Mesendoderm (in vitro differentiated cells): Measurements from ENCODE around the gene LRRC31.

Experiments used
- DNase-seq: peaks from one replicate; pipeline ENCODE4 v3.0.0; 2013
- H2AK5ac ChIP-seq: 2 replicates; pipeline ENCODE4 v1.6.1; 2013; ENCODE audit warnings: low read length, inconsistent platforms
- H2BK120ac ChIP-seq: 2 replicates; pipeline ENCODE4 v1.6.1; 2013; ENCODE audit warnings: low read depth, mild to moderate bottlenecking, low read length, moderate library complexity, mixed read lengths
- H2BK15ac ChIP-seq: replicated peaks from 2 replicates; pipeline ENCODE4 v1.6.1; 2013; ENCODE audit warnings: low read depth, mild to moderate bottlenecking, moderate library complexity
- H2BK5ac ChIP-seq: 2 replicates; pipeline ENCODE4 v1.6.1; 2013; ENCODE audit warnings: low read length, inconsistent platforms
- H3K18ac ChIP-seq: 2 replicates; pipeline ENCODE4 v1.6.1; 2013; ENCODE audit warnings: mild to moderate bottlenecking, low read length, mixed read lengths
- H3K23ac ChIP-seq: one replicate; pipeline ENCODE4 v1.6.1; 2013; ENCODE audit warnings: low read length
- H3K27ac ChIP-seq: 2 replicates; pipeline ENCODE4 v1.5.1; 2013; ENCODE audit warnings: low read depth, mild to moderate bottlenecking, inconsistent platforms, low read length, moderate library complexity
- H3K27me3 ChIP-seq: 2 replicates; pipeline ENCODE4 v1.6.1; 2013; ENCODE audit warnings: low read length, control low read depth, mild to moderate bottlenecking, inconsistent platforms; ENCODE audit not compliant: insufficient read depth, poor library complexity
- H3K36me3 ChIP-seq: 2 replicates; pipeline ENCODE4 v1.6.1; 2013; ENCODE audit warnings: low read length, inconsistent platforms; ENCODE audit not compliant: control insufficient read depth, insufficient read depth
- H3K4ac ChIP-seq: one replicate; pipeline ENCODE4 v1.6.1; 2013; ENCODE audit warnings: low read depth, mild to moderate bottlenecking, low read length, moderate library complexity
- H3K4me1 ChIP-seq: 2 replicates; pipeline ENCODE4 v1.6.1; 2013; ENCODE audit warnings: low read depth, low read length, inconsistent platforms; ENCODE audit not compliant: control insufficient read depth
- H3K4me2 ChIP-seq: 2 replicates; pipeline ENCODE4 v1.6.1; 2013; ENCODE audit warnings: low read length
- H3K4me3 ChIP-seq: 2 replicates; pipeline ENCODE4 v1.5.1; 2013; ENCODE audit warnings: mild to moderate bottlenecking, low read length
- H3K56ac ChIP-seq: one replicate; pipeline ENCODE4 v1.6.1; 2013; ENCODE audit warnings: low read length
- H3K79me1 ChIP-seq: 2 replicates; pipeline ENCODE4 v1.6.1; 2013; ENCODE audit warnings: low read length, inconsistent platforms
- H3K79me2 ChIP-seq: 2 replicates; pipeline ENCODE4 v1.6.1; 2013; ENCODE audit warnings: mild to moderate bottlenecking, low read length; ENCODE audit not compliant: control insufficient read depth, insufficient read depth
- H3K9ac ChIP-seq: 2 replicates; pipeline ENCODE4 v1.6.1; 2013; ENCODE audit warnings: low read length, inconsistent platforms
- H4K5ac ChIP-seq: one replicate; pipeline ENCODE4 v1.6.1; 2013; ENCODE audit warnings: low read length
- H4K8ac ChIP-seq: one replicate; pipeline ENCODE4 v1.6.1; 2013; ENCODE audit warnings: low read depth, mild to moderate bottlenecking, control low read depth, low read length, moderate library complexity
- WGBS: extraction: QIAGEN DNeasy Blood & Tissue Kit; methylation state at CpG from one replicate; pipeline ENCODE4 v1.1.7; 2013; ENCODE audit warnings: low lambda C conversion rate, missing lambda C conversion rate; ENCODE audit not compliant: insufficient coverage; ENCODE audit errors: extremely low coverage; 5-methylcytosine and 5-hydroxymethylcytosine counted together

LRRC31 gene

DNA sequence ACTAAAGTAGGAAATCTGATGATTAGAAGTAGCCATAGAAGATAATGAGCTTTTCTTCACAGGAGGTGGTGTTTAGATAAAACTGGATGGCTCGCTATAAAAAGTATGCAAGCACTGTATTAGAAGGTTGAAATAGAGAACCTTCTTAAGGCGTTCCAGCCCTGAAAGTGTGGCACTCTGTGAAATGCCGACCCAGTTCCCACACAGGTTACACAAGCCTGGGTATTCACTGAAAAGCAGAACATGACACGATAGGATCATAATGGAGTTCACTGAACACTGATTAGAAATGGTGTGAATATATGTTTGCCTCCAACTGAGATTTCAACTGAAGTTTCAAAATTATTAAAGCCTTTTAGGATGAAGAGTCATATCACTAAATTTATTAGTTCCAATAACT lies 42.0 kb downstream of the LRRC31 start:
- Histone ChIP-seq H2BK120ac (no peak overlapping the region), H3K23ac (no peak overlapping the region), H3K4ac (no peak overlapping the region), H3K36me3 (no peaks in the 10 kb centered on the region), H3K4me1 (no peaks in the 10 kb centered on the region), H3K27me3 (no peaks in the 10 kb centered on the region), H3K4me3 (no peak overlapping the region), H2BK15ac (no peak overlapping the region), H3K56ac (no peak overlapping the region), H3K27ac (no peak overlapping the region), H3K4me2 (no peak overlapping the region), H4K5ac (no peak overlapping the region), H2AK5ac (no peak overlapping the region), H3K9ac (no peak overlapping the region), H4K8ac (no peak overlapping the region), H3K79me2 (no peaks in the 10 kb centered on the region), H3K18ac (no peak overlapping the region), H2BK5ac (no peak overlapping the region), H3K79me1 (no peaks in the 10 kb centered on the region)
- no peak for DNase-seq
- WGBS = no CpG with 5 or more reads among the region's 4 CpGs

DNA sequence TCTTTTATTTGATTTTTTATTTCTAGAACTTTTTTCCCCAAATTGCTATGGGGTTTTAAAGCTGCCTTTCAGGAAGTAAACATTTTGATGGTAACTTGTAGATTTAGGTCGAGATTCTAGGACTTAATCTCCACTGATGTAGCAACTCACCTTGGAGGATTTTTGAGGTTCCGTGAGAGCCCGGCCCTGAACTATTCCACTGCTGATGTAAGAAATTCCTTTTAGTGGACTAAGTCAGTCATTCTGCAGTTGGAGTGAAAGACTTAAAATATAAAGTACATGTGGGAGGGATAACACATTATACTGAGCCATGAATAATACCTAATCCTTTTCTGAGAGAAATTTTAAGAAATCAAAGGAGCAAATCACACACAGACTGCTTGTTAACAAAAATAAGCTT lies 44.4 kb downstream of the LRRC31 start:
- no peak overlapping the region for H2AK5ac ChIP-seq
- no peaks in the 10 kb centered on the region for H3K4me1 ChIP-seq
- H3K56ac ChIP-seq = no peak overlapping the region
- H3K4ac ChIP-seq = no peak overlapping the region
- H4K8ac ChIP-seq = no peak overlapping the region
- no peak overlapping the region for H3K18ac ChIP-seq
- WGBS = no CpG with 5 or more reads among the region's 3 CpGs
- DNase-seq = no peak
- H3K27me3 ChIP-seq = no peaks in the 10 kb centered on the region
- H2BK15ac ChIP-seq = no peak overlapping the region
- H3K79me1 ChIP-seq = no peaks in the 10 kb centered on the region
- H3K79me2 ChIP-seq = no peaks in the 10 kb centered on the region
- H3K4me3 ChIP-seq = no peak overlapping the region
- no peak overlapping the region for H3K4me2 ChIP-seq
- H2BK120ac ChIP-seq = no peak overlapping the region
- H2BK5ac ChIP-seq = no peak overlapping the region
- no peak overlapping the region for H3K23ac ChIP-seq
- no peak overlapping the region for H3K9ac ChIP-seq
- H4K5ac ChIP-seq = no peak overlapping the region
- no peaks in the 10 kb centered on the region for H3K36me3 ChIP-seq
- H3K27ac ChIP-seq = no peak overlapping the region

DNA sequence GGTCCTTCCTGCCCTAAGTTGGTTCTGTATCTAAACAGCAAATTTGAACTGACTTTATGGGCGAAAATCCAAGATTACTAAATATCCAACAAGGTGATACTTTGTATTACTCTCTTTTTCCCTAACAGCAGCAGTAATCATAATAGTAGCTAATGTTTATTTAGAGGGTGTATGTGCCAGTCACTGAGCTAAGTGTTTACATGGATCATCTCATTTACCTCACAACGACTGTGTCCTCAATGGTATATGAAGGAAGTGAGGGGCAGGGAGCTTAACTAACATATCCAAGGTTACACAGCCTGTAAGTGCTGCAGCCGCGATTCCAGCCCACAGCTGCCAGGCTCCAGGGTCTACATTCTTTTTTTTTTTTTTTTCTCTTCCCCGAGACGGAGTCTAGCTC lies 46.8 kb downstream of the LRRC31 start:
- H3K79me1 ChIP-seq = no peaks in the 10 kb centered on the region
- H2BK120ac ChIP-seq = no peak overlapping the region
- no peak overlapping the region for H4K5ac ChIP-seq
- H3K4me2 ChIP-seq = no peak overlapping the region
- H3K56ac ChIP-seq = no peak overlapping the region
- H3K23ac ChIP-seq = no peak overlapping the region
- no peak overlapping the region for H3K4ac ChIP-seq
- WGBS = no CpG with 5 or more reads among the region's 6 CpGs
- DNase-seq = no peak
- H4K8ac ChIP-seq = no peak overlapping the region
- H3K27me3 ChIP-seq = no peaks in the 10 kb centered on the region
- H3K36me3 ChIP-seq = no peaks in the 10 kb centered on the region
- H2AK5ac ChIP-seq = no peak overlapping the region
- no peak overlapping the region for H2BK5ac ChIP-seq
- no peak overlapping the region for H3K18ac ChIP-seq
- H3K4me3 ChIP-seq = no peak overlapping the region
- H3K4me1 ChIP-seq = no peaks in the 10 kb centered on the region
- H3K9ac ChIP-seq = no peak overlapping the region
- no peak overlapping the region for H2BK15ac ChIP-seq
- H3K27ac ChIP-seq = no peak overlapping the region
- no peaks in the 10 kb centered on the region for H3K79me2 ChIP-seq

DNA sequence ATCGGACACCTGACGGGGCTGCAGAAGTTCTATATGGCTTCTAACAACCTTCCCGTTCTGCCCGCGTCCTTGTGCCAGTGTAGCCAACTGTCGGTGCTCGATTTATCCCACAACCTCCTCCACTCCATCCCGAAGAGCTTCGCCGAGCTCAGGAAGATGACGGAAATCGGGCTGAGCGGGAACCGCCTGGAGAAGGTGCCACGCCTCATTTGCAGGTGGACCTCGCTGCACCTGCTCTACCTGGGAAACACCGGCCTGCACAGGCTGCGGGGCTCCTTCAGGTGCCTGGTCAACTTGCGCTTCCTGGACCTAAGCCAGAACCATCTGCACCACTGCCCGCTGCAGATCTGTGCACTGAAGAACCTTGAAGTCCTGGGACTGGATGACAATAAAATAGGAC lies 47.2 kb downstream of the LRRC31 start:
- Histone ChIP-seq H3K4ac (no peak overlapping the region), H4K5ac (no peak overlapping the region), H2AK5ac (no peak overlapping the region), H3K4me2 (no peak overlapping the region), H3K23ac (no peak overlapping the region), H3K4me1 (no peaks in the 10 kb centered on the region), H3K79me1 (no peaks in the 10 kb centered on the region), H3K56ac (no peak overlapping the region), H3K9ac (no peak overlapping the region), H3K36me3 (no peaks in the 10 kb centered on the region), H3K18ac (no peak overlapping the region), H2BK15ac (no peak overlapping the region), H3K27me3 (no peaks in the 10 kb centered on the region), H4K8ac (no peak overlapping the region), H3K79me2 (no peaks in the 10 kb centered on the region), H3K27ac (no peak overlapping the region), H3K4me3 (no peak overlapping the region), H2BK5ac (no peak overlapping the region), H2BK120ac (no peak overlapping the region)
- no peak for DNase-seq
- WGBS = no CpG with 5 or more reads among the region's 20 CpGs

DNA sequence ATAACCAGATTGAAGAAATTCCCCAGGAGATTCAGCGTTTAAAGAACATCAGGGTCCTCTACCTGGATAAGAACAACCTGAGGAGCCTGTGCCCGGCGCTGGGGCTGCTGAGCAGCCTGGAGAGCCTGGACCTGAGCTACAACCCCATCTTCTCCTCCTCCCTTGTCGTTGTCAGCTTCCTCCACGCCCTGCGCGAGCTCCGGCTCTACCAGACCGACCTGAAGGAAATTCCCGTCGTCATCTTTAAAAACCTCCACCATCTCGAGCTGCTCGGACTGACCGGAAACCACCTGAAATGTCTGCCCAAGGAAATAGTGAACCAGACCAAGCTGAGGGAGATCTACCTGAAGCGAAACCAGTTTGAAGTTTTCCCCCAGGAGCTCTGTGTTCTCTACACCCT lies 47.6 kb downstream of the LRRC31 start:
- no peak overlapping the region for H3K4me3 ChIP-seq
- no peaks in the 10 kb centered on the region for H3K79me2 ChIP-seq
- no peaks in the 10 kb centered on the region for H3K27me3 ChIP-seq
- no CpG with 5 or more reads among the region's 15 CpGs for WGBS
- H3K36me3 ChIP-seq = no peaks in the 10 kb centered on the region
- DNase-seq = no peak
- H3K79me1 ChIP-seq = no peaks in the 10 kb centered on the region
- H2BK120ac ChIP-seq = no peak overlapping the region
- no peak overlapping the region for H3K23ac ChIP-seq
- no peak overlapping the region for H3K9ac ChIP-seq
- no peak overlapping the region for H4K8ac ChIP-seq
- H3K4me2 ChIP-seq = no peak overlapping the region
- H3K4me1 ChIP-seq = no peaks in the 10 kb centered on the region
- H2BK5ac ChIP-seq = no peak overlapping the region
- H3K56ac ChIP-seq = no peak overlapping the region
- H4K5ac ChIP-seq = no peak overlapping the region
- no peak overlapping the region for H3K27ac ChIP-seq
- no peak overlapping the region for H3K18ac ChIP-seq
- no peak overlapping the region for H3K4ac ChIP-seq
- no peak overlapping the region for H2BK15ac ChIP-seq
- no peak overlapping the region for H2AK5ac ChIP-seq

DNA sequence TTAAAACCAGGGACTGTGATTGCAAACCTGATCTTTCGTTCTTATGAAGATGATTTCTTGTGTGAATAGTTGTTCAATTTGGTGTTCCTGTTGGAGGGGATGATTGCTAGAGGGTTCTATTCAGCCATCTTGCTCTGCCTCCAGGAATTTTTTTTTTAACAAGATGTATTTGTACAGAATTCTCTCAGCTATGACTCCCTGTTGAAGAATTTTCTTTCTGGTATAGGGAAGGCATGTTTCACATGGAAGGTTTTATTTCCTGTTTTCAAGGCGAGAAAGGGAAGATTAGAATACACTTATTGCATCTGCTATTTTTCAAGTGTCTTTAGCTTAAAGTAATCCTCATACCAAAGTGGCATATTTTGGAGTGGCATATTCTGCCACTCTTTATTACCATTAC lies 51.4 kb downstream of the LRRC31 start:
- H3K27ac ChIP-seq = no peak overlapping the region
- H3K36me3 ChIP-seq = no peaks in the 10 kb centered on the region
- H2AK5ac ChIP-seq = no peak overlapping the region
- no peak overlapping the region for H2BK5ac ChIP-seq
- no peak overlapping the region for H4K8ac ChIP-seq
- H3K23ac ChIP-seq = no peak overlapping the region
- no peak overlapping the region for H3K56ac ChIP-seq
- no peak overlapping the region for H3K18ac ChIP-seq
- H3K27me3 ChIP-seq = no peaks in the 10 kb centered on the region
- H2BK15ac ChIP-seq = no peak overlapping the region
- no peak overlapping the region for H3K4me2 ChIP-seq
- H3K4me3 ChIP-seq = no peak overlapping the region
- WGBS = no CpG with 5 or more reads among the region's 2 CpGs
- H3K4me1 ChIP-seq = no peaks in the 10 kb centered on the region
- H3K79me2 ChIP-seq = no peaks in the 10 kb centered on the region
- no peak overlapping the region for H2BK120ac ChIP-seq
- no peak overlapping the region for H3K9ac ChIP-seq
- H4K5ac ChIP-seq = no peak overlapping the region
- H3K79me1 ChIP-seq = no peaks in the 10 kb centered on the region
- no peak overlapping the region for H3K4ac ChIP-seq
- no peak for DNase-seq
